Ovary (tissue), 3 donors: ENCODE results near the gene GNB1.

Source experiments
- POLR2A ChIP-seq: fragments of 450-650 bp; IDR thresholded peaks from one replicate; pipeline ENCODE4 v1.6.1; 2017; ENCODE audit warnings: antibody characterized with exemption, mild to moderate bottlenecking, moderate library complexity
- TF ChIP-seq, protein P1 (sequence below), 3 donors: fragments of 450-650 bp in 2 of 3; fragments of 200-600 bp in 1 of 3; IDR thresholded peaks; one replicate each; pipeline versions ENCODE4 v1.5.1 to v1.8.0; 2016 to 2022; ENCODE audit warnings: antibody characterized with exemption in 3 of 3, mild to moderate bottlenecking in 1 of 3
- donor health status: DM: no; HTN: no; CAD: no.

DNA sequence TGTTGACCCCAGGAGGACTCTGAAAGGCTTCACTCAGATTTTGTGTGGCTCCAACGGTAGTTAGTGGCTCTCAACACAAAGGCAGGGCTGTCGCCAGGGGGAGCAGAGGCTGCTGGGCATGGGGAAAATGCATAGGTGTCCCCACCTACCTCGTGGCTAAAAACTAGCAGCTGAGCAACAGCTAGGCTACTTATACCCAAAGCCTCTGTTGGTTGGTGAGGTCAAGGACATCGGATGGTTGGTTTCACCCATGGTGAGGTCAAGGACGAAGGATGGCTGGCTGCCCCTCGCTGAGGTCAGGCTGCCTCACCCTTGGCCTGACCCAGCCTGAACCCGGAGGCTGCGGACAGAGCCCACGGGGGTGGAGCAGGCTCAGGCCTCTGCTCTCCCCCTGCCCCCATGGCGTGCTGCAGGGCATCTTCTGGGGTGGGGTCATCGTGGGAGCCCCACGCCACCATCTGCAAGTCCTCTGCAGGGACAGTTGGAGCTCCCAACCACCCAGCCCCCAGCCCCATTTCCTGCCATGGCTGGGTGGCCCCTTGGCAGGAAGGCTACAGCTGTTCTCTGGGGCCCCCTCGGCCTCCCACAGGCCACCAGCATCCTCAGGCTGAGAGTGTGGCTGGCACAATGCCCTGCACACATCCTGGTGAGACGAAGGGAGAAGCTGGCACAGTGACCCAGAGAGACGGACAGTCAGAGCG lies 8.5 kb upstream of the GNB1 start:
- no peak for TF ChIP-seq POLR2A
- TF ChIP-seq, protein P1, sequence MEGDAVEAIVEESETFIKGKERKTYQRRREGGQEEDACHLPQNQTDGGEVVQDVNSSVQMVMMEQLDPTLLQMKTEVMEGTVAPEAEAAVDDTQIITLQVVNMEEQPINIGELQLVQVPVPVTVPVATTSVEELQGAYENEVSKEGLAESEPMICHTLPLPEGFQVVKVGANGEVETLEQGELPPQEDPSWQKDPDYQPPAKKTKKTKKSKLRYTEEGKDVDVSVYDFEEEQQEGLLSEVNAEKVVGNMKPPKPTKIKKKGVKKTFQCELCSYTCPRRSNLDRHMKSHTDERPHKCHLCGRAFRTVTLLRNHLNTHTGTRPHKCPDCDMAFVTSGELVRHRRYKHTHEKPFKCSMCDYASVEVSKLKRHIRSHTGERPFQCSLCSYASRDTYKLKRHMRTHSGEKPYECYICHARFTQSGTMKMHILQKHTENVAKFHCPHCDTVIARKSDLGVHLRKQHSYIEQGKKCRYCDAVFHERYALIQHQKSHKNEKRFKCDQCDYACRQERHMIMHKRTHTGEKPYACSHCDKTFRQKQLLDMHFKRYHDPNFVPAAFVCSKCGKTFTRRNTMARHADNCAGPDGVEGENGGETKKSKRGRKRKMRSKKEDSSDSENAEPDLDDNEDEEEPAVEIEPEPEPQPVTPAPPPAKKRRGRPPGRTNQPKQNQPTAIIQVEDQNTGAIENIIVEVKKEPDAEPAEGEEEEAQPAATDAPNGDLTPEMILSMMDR (IDR thresholded peaks at IDR 0.05), result no peak
